Ovary (tissue), 3 donors: ENCODE data around the gene TXNDC11.

Source experiments
- CTCF ChIP-seq, 3 donors: fragments of 450-650 bp in 2 of 3; fragments of 200-600 bp in 1 of 3; IDR thresholded peaks; one replicate each; pipeline versions ENCODE4 v1.5.1 to v1.8.0; 2016 to 2022; ENCODE audit warnings: antibody characterized with exemption in 3 of 3, mild to moderate bottlenecking in 1 of 3
- POLR2A ChIP-seq: fragments of 450-650 bp; IDR thresholded peaks from one replicate; pipeline ENCODE4 v1.6.1; 2017; ENCODE audit warnings: antibody characterized with exemption, mild to moderate bottlenecking, moderate library complexity
- donor health status: DM: no; HTN: no; CAD: no.

DNA sequence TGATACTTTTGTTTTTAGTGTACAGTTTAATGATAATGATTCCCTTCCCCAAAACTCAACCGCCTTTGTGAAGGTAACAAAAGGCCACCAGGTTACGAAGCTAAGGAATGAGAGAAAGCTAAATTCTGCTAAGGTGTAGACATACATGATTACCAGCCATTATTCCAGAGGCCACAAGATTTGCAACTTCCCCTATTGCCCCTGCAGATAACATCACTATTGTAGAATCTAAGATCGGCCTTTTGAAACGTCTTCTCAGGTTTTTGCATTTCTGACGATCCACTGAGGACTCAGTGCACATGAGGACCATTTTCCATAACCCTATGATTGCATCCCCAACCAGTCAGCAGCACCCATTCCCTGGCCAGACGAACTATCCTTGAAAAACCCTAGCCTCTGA, 108.3 kb downstream of the TXNDC11 start:
- TF ChIP-seq CTCF (IDR thresholded peaks at IDR 0.05), result no peak
- no peak for TF ChIP-seq POLR2A
